Mesenchymal stem cell (in vitro differentiated cells and primary cell): Measurements from ENCODE around the gene GNPTG.

Experiments used
- DNase-seq: peaks from one replicate; pipeline ENCODE4 v3.0.0-alpha.2; 2013
- H2AFZ ChIP-seq: one replicate; pipeline ENCODE4 v1.6.1; 2013; ENCODE audit warnings: low read depth, mild to moderate bottlenecking, control low read depth, inconsistent platforms, low read length, moderate library complexity
- H2AK5ac ChIP-seq: 2 replicates; pipeline ENCODE4 v1.6.1; 2013; ENCODE audit warnings: low read length, moderate library complexity, mild to moderate bottlenecking, inconsistent platforms; ENCODE audit not compliant: severe bottlenecking
- H2BK120ac ChIP-seq: one replicate; pipeline ENCODE4 v1.6.1; 2013; ENCODE audit warnings: low read depth, mild to moderate bottlenecking, inconsistent platforms, low read length, moderate library complexity
- H2BK12ac ChIP-seq, 2 experiments: one replicate each; pipeline ENCODE4 v1.6.1; 2013; ENCODE audit warnings: inconsistent platforms in 2 of 2, low read length in 2 of 2, mild to moderate bottlenecking in 2 of 2, moderate library complexity in 2 of 2, control low read depth in 1 of 2
- H2BK15ac ChIP-seq: one replicate; pipeline ENCODE4 v1.6.1; 2013; ENCODE audit warnings: mild to moderate bottlenecking, low read depth, inconsistent platforms; ENCODE audit not compliant: poor library complexity, severe bottlenecking
- H2BK5ac ChIP-seq: 2 replicates; pipeline ENCODE4 v1.6.1; 2013; ENCODE audit warnings: low read depth, mild to moderate bottlenecking, low read length, control low read depth, inconsistent platforms; ENCODE audit not compliant: poor library complexity, severe bottlenecking
- H3K14ac ChIP-seq, 2 experiments: one replicate each; pipeline ENCODE4 v1.6.1; 2013; ENCODE audit warnings: inconsistent platforms in 2 of 2, low read length in 2 of 2, control low read depth in 1 of 2, mild to moderate bottlenecking in 1 of 2, moderate library complexity in 1 of 2
- H3K18ac ChIP-seq, 2 experiments: one replicate each; pipeline ENCODE4 v1.6.1; 2013; ENCODE audit warnings: inconsistent platforms in 2 of 2, low read length in 2 of 2, control low read depth in 1 of 2, low read depth in 1 of 2, mild to moderate bottlenecking in 1 of 2
- H3K23ac ChIP-seq, 2 experiments: one replicate each; pipeline ENCODE4 v1.6.1; 2013; ENCODE audit warnings: inconsistent platforms in 2 of 2, low read length in 2 of 2, mild to moderate bottlenecking in 2 of 2, moderate library complexity in 2 of 2, control low read depth in 1 of 2
- H3K27ac ChIP-seq: 2 replicates; pipeline ENCODE4 v1.5.1; 2013; ENCODE audit warnings: mild to moderate bottlenecking, moderate library complexity, low read length, control low read depth, inconsistent platforms; ENCODE audit not compliant: poor library complexity, severe bottlenecking
- H3K27me3 ChIP-seq, 2 experiments: 2 replicates each; pipeline versions ENCODE4 v1.6.1 to v1.7.0; 2013; ENCODE audit warnings: low read length in 2 of 2, mild to moderate bottlenecking in 2 of 2, moderate library complexity in 2 of 2, control low read depth in 1 of 2, inconsistent platforms in 1 of 2; ENCODE audit not compliant: control insufficient read depth in 1 of 2, insufficient read depth in 1 of 2
- H3K36me3 ChIP-seq, 2 experiments: 2 replicates each; pipeline versions ENCODE4 v1.6.1 to v1.7.0; 2013; ENCODE audit warnings: low read length in 2 of 2, control low read depth in 1 of 2, inconsistent platforms in 1 of 2, low read depth in 1 of 2, mild to moderate bottlenecking in 1 of 2; ENCODE audit not compliant: insufficient read depth in 2 of 2, control insufficient read depth in 1 of 2
- H3K4ac ChIP-seq, 2 experiments: one replicate each; pipeline ENCODE4 v1.6.1; 2013; ENCODE audit warnings: inconsistent platforms in 2 of 2, low read length in 2 of 2, mild to moderate bottlenecking in 2 of 2, moderate library complexity in 2 of 2, control low read depth in 1 of 2, low read depth in 1 of 2
- H3K4me1 ChIP-seq: 2 replicates; pipeline ENCODE4 v1.6.1; 2013; ENCODE audit warnings: low read depth, low read length, control low read depth; ENCODE audit not compliant: control insufficient read depth, insufficient read depth
- H3K4me2 ChIP-seq: 2 replicates; pipeline ENCODE4 v1.6.1; 2013; ENCODE audit warnings: low read length, mild to moderate bottlenecking, inconsistent platforms; ENCODE audit not compliant: poor library complexity, severe bottlenecking
- H3K4me3 ChIP-seq, 2 experiments: 2 replicates each; pipeline versions ENCODE4 v1.5.1 to v1.7.0; 2013; ENCODE audit warnings: low read length in 2 of 2, mild to moderate bottlenecking in 2 of 2, control low read depth in 1 of 2, low read depth in 1 of 2; ENCODE audit not compliant: insufficient read depth in 1 of 2
- H3K79me1 ChIP-seq: replicated peaks from 2 replicates; pipeline ENCODE4 v1.6.1; 2013; ENCODE audit warnings: mild to moderate bottlenecking, control low read depth, low read length, inconsistent platforms; ENCODE audit not compliant: poor library complexity, severe bottlenecking
- H3K9ac ChIP-seq: 2 replicates; pipeline ENCODE4 v1.7.0; 2013; ENCODE audit warnings: mild to moderate bottlenecking, low read length, moderate library complexity
- H3K9me3 ChIP-seq: 2 replicates; pipeline ENCODE4 v1.7.0; 2013; ENCODE audit warnings: mild to moderate bottlenecking, low read length; ENCODE audit not compliant: control insufficient read depth
- H4K8ac ChIP-seq: one replicate; pipeline ENCODE4 v1.6.1; 2013; ENCODE audit warnings: inconsistent platforms, mild to moderate bottlenecking, low read length, moderate library complexity
- H4K91ac ChIP-seq: one replicate; pipeline ENCODE4 v1.6.1; 2013; ENCODE audit warnings: mild to moderate bottlenecking, low read length, inconsistent platforms
- WGBS: methylation state at CpG from one replicate; pipeline ENCODE4 v1.1.7; 2013; ENCODE audit warnings: mixed read lengths; 5-methylcytosine and 5-hydroxymethylcytosine counted together

The GNPTG gene

DNA sequence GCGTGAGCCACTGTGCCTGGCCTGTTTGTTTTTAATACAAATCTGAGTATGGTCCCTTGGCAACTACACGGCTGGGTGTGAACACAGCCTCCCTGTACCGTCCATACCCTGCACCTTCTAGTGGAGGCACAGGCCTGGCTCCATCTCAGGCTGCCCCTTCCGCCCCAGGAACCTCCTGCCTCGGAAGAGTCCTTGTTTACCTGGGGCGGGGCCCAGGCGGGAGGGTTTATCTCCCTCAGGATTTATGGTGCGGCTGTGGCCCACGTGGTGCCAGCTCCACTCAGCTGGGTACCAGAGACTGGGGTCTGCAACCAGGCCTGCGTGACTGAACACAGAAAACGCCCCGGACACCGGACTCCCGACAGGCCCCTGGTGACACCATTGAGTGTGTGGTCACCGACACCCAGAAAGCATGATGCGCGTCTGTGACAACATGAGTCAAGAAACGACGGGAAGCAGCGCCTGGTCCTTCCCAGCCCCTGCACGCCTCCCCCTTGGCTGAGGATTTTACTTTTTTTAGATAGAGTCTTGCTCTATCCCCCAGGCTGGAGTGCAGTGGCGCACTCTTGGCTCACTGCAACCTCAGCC, 43.8 kb downstream of the GNPTG start:
- Histone ChIP-seq H3K36me3 (peaks cover 61% of the 10 kb centered on the region in 2 experiments), H2BK120ac (no peak overlapping the region), H2BK12ac (no peak overlapping the region), H2AK5ac (no peak overlapping the region), H3K4me3 (no peak overlapping the region), H3K9ac (no peak overlapping the region), H3K4ac (no peak overlapping the region), H3K4me2 (no peak overlapping the region), H3K9me3 (no peaks in the 10 kb centered on the region), H2BK15ac (no peak overlapping the region), H3K23ac (no peak overlapping the region), H3K27ac (no peak overlapping the region), H4K91ac (no peak overlapping the region), H2AFZ (no peak overlapping the region), H4K8ac (no peak overlapping the region), H3K79me1 (no peaks in the 10 kb centered on the region), H3K4me1 (peaks cover 2% of the 10 kb centered on the region), H2BK5ac (no peak overlapping the region), H3K14ac (no peak overlapping the region), H3K18ac (no peak overlapping the region), H3K27me3 (no peaks in the 10 kb centered on the region)
- 93% methylated on average over 22 of the region's 22 CpGs for WGBS
- DNase-seq: no peak

DNA sequence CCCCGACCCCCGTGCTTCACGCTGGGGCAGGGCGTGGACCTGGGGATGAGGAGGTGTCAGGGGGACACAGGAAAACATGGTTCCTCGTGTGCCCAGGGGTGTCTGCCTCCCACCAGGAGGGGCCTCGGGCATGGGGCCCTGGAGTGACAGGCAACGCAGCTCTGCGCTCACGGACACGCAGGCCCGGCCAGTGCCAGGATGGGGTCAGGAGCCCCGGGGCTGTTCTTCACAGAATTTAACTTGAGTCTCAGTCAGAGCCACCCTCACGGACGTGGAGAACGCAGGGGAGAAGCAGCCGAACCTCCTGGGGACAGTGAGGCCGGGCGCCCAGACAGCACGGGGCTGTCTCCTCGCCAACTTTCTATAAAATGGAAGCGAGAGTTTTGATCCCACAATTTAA, 46.0 kb downstream of the GNPTG start:
- H2AK5ac ChIP-seq: no peak overlapping the region
- H3K18ac ChIP-seq: no peak overlapping the region
- H3K4me3 ChIP-seq: no peak overlapping the region
- no peak for DNase-seq
- no peak overlapping the region for H2BK15ac ChIP-seq
- H2BK120ac ChIP-seq: no peak overlapping the region
- no peak overlapping the region for H4K8ac ChIP-seq
- H2BK5ac ChIP-seq: no peak overlapping the region
- 93% methylated on average over 19 of the region's 21 CpGs for WGBS
- peaks cover 65 to 78% of the 10 kb centered on the region in 2 experiments for H3K36me3 ChIP-seq
- no peak overlapping the region for H2BK12ac ChIP-seq
- H2AFZ ChIP-seq: no peak overlapping the region
- no peaks in the 10 kb centered on the region for H3K79me1 ChIP-seq
- H3K4me1 ChIP-seq: peaks cover 2% of the 10 kb centered on the region
- H3K9ac ChIP-seq: no peak overlapping the region
- no peak overlapping the region for H3K4ac ChIP-seq
- no peak overlapping the region for H3K27ac ChIP-seq
- no peak overlapping the region for H3K4me2 ChIP-seq
- H3K14ac ChIP-seq: no peak overlapping the region
- H3K9me3 ChIP-seq: no peaks in the 10 kb centered on the region
- H4K91ac ChIP-seq: no peak overlapping the region
- H3K23ac ChIP-seq: no peak overlapping the region
- H3K27me3 ChIP-seq: no peaks in the 10 kb centered on the region

DNA sequence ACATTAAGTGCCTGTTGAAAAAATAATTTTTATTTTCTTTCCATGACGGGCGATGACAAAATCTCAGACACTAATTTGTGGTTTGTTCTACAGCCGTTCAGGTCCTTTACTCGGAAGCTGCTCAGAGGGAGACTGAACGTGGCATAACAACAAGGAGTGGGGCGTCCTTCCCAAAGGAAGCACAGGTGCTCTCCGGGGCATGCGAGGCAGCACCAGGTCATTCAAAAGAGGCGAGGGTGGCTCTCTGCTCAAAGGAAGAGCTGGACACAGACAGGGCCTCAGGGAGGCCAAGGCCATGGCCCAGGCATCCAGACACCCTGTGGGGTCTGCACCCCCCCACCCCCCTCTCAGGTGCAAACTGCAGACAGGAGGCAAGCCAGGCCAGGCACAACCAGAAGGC, 46.6 kb downstream of the GNPTG start:
- WGBS: 95% methylated on average over 9 of the region's 9 CpGs
- H2AK5ac ChIP-seq: no peak overlapping the region
- H3K14ac ChIP-seq: no peak overlapping the region
- no peak overlapping the region for H2BK5ac ChIP-seq
- H3K4me2 ChIP-seq: no peak overlapping the region
- peaks cover 64 to 78% of the 10 kb centered on the region in 2 experiments for H3K36me3 ChIP-seq
- H4K91ac ChIP-seq: no peak overlapping the region
- H2BK12ac ChIP-seq: no peak overlapping the region
- no peak overlapping the region for H3K4me3 ChIP-seq
- no peak overlapping the region for H3K9ac ChIP-seq
- H2AFZ ChIP-seq: no peak overlapping the region
- H3K27ac ChIP-seq: no peak overlapping the region
- H2BK120ac ChIP-seq: no peak overlapping the region
- H3K9me3 ChIP-seq: no peaks in the 10 kb centered on the region
- H3K4me1 ChIP-seq: peaks cover 2% of the 10 kb centered on the region
- no peak overlapping the region for H3K4ac ChIP-seq
- no peaks in the 10 kb centered on the region for H3K27me3 ChIP-seq
- no peak overlapping the region for H2BK15ac ChIP-seq
- H3K23ac ChIP-seq: no peak overlapping the region
- peaks cover 4% of the 10 kb centered on the region for H3K79me1 ChIP-seq
- no peak overlapping the region for H4K8ac ChIP-seq
- H3K18ac ChIP-seq: no peak overlapping the region
- no peak for DNase-seq

DNA sequence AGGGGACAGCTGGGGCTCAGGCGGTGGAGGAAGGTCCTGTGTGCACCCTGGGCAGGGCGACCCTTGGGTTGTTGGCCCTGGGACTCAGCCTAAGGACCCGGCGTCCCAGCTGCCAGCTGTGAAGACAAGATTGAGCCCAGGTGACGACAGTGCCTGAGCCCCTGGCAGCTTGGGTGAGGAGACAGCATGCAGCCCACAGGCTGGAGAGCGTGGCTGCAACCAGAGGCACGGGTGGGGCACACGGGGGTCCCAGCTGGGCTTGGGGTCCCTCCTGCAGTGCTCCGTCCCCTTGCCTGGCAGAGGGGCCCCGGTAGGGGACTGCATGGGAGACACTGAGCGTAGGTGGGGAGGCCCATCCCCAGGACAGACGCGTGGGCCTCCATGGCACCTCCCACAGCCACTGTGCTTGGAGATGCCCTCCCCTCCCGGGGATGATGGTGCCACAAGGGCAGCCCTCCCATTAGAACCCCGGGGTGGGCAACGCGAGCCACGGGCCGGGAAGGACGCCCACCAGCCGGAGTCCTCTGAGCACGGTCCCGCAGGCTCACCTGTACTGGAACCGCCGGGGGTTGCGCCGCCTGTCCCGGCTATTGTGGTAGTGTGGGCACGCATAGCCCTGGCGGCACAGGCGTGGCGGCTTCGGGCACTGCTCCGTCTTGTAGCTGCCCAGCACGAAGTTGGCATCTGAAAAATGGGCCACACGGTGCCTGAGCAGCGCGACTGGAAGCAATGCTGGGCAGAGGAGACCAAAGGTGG, 47.3 kb downstream of the GNPTG start:
- H3K36me3 ChIP-seq: peaks cover 58 to 78% of the 10 kb centered on the region in 2 experiments
- H2BK120ac ChIP-seq: no peak overlapping the region
- no peak overlapping the region for H2AK5ac ChIP-seq
- no peak overlapping the region for H3K4me2 ChIP-seq
- H3K4me3 ChIP-seq: no peak overlapping the region
- DNase-seq: no peak
- H2BK12ac ChIP-seq: no peak overlapping the region
- H3K18ac ChIP-seq: no peak overlapping the region
- no peak overlapping the region for H2BK5ac ChIP-seq
- no peak overlapping the region for H3K23ac ChIP-seq
- H2BK15ac ChIP-seq: no peak overlapping the region
- H3K14ac ChIP-seq: no peak overlapping the region
- no peak overlapping the region for H2AFZ ChIP-seq
- H3K79me1 ChIP-seq: peaks cover 9% of the 10 kb centered on the region
- no peaks in the 10 kb centered on the region for H3K9me3 ChIP-seq
- no peak overlapping the region for H4K91ac ChIP-seq
- no peak overlapping the region for H3K4ac ChIP-seq
- WGBS: 93% methylated on average over 37 of the region's 38 CpGs
- peaks cover 2% of the 10 kb centered on the region for H3K4me1 ChIP-seq
- H3K27me3 ChIP-seq: no peaks in the 10 kb centered on the region
- H3K9ac ChIP-seq: no peak overlapping the region
- no peak overlapping the region for H4K8ac ChIP-seq
- H3K27ac ChIP-seq: no peak overlapping the region
